Measurements from ENCODE around the gene TMOD1. TPM values are rescaled to one million over a fixed set of nuclear protein-coding genes. Genes with fewer than 3 reads are reported as not detected.
A peak's percentile ranks its signal among the peaks of the same experiment; 100 is the strongest.

The TMOD1 gene
- total RNA-seq, 1 donor from 2014 or later: 12.9 TPM

- H3K36me3 Mint-ChIP-seq: peaks cover 2% of the 10 kb centered on the region
- DNase-seq (ENCODE audit: extremely low spot score, unreplicated experiment): no peak
- H3K27me3 Mint-ChIP-seq: no peaks in the 10 kb centered on the region
- H3K9me3 Mint-ChIP-seq: no peaks in the 10 kb centered on the region
- peaks cover 36% of the 10 kb centered on the region for H3K4me1 Mint-ChIP-seq (ENCODE audit: unreplicated experiment)
- H3K27ac Mint-ChIP-seq: peak overlapping the region; percentile 99
- peak overlapping the region; percentile 97 for H3K4me3 Mint-ChIP-seq
- TF ChIP-seq CTCF (conservative IDR thresholded peaks at IDR 0.05): no peak
These were observed 130.9 kb downstream of the TMOD1 start for GRCh38 chr9:97632248-97632984.

GRCh38 chr9:97632985-97633858 lies 131.8 kb downstream of the TMOD1 start, which contains the start of the genes NCBP1 and TSTD2:
Gene NCBP1 (plus strand): TSS chr9:97633821. CDS start chr9:97633882, 61 bp downstream.
Gene TSTD2 (minus strand): TSS chr9:97633368. CDS start chr9:97627562, 5,806 bp downstream.
- no peaks in the 10 kb centered on the region for H3K9me3 Mint-ChIP-seq
- peak within 1 kb of the TSS; percentile 99 for H3K27ac Mint-ChIP-seq
- H3K4me1 Mint-ChIP-seq (ENCODE audit: unreplicated experiment): peaks cover 35% of the 10 kb centered on the region
- no peaks in the 10 kb centered on the region for H3K36me3 Mint-ChIP-seq
- H3K27me3 Mint-ChIP-seq: no peaks in the 10 kb centered on the region
- TF ChIP-seq CTCF (conservative IDR thresholded peaks at IDR 0.05): no peak
- DNase-seq (ENCODE audit: extremely low spot score, unreplicated experiment): peak; percentile 96
- peak within 1 kb of the TSS; percentile 97 for H3K4me3 Mint-ChIP-seq

- H3K27me3 Mint-ChIP-seq: no peaks in the 10 kb centered on the region
- H3K4me1 Mint-ChIP-seq (ENCODE audit: unreplicated experiment): peaks cover 37% of the 10 kb centered on the region
- no peaks in the 10 kb centered on the region for H3K36me3 Mint-ChIP-seq
- DNase-seq (ENCODE audit: extremely low spot score, unreplicated experiment): no peak
- TF ChIP-seq CTCF (conservative IDR thresholded peaks at IDR 0.05): no peak
- peak overlapping the region; percentile 97 for H3K4me3 Mint-ChIP-seq
- peak overlapping the region; percentile 99 for H3K27ac Mint-ChIP-seq
- H3K9me3 Mint-ChIP-seq: no peaks in the 10 kb centered on the region
These were observed 132.5 kb downstream of the TMOD1 start for GRCh38 chr9:97633859-97634490.

GRCh38 chr9:97635026-97635425 lies 133.6 kb downstream of the TMOD1 start:
- DNase-seq (ENCODE audit: extremely low spot score, unreplicated experiment): no peak
- TF ChIP-seq CTCF (conservative IDR thresholded peaks at IDR 0.05): no peak
- peak overlapping the region; percentile 97 for H3K4me3 Mint-ChIP-seq
- H3K27me3 Mint-ChIP-seq: no peaks in the 10 kb centered on the region
- H3K36me3 Mint-ChIP-seq: no peaks in the 10 kb centered on the region
- H3K4me1 Mint-ChIP-seq (ENCODE audit: unreplicated experiment): peaks cover 37% of the 10 kb centered on the region
- H3K27ac Mint-ChIP-seq: peak overlapping the region; percentile 99
- no peaks in the 10 kb centered on the region for H3K9me3 Mint-ChIP-seq

- Mint-ChIP-seq H3K27ac (no peak overlapping the region), H3K4me1 (ENCODE audit: unreplicated experiment) (peaks cover 28% of the 10 kb centered on the region), H3K9me3 (no peaks in the 10 kb centered on the region), H3K4me3 (peak overlapping the region; percentile 58), H3K36me3 (no peaks in the 10 kb centered on the region), H3K27me3 (no peaks in the 10 kb centered on the region)
- no peak for DNase-seq (ENCODE audit: extremely low spot score, unreplicated experiment)
- no peak for TF ChIP-seq CTCF (conservative IDR thresholded peaks at IDR 0.05)
These were observed 135.4 kb downstream of the TMOD1 start for GRCh38 chr9:97636903-97637302.

Data from type B pancreatic cell (in vitro differentiated cells).